Head of caudate nucleus (tissue), 42 donors: ENCODE results near the gene EFNB1.

Experiments used
- DNase-seq, 42 donors: peaks; one replicate each; pipeline versions ENCODE4 v3.0.0 to v3.0.0-alpha.2; 2020 to 2021; ENCODE audit warnings: mixed read lengths in 7 of 42
- intact Hi-C: fragments of 100-400 bp; cut with DNase I; formaldehyde crosslinking; loops from one replicate; pipeline ENCODE4 v1.15.0; 2022

Gene EFNB1

GRCh38 chrX:68824565-68825125 lies 4.2 kb upstream of the EFNB1 start:
- intact Hi-C loops: loop anchor here (5.0 to 10.0 kb wide), 3 partner anchors 340 to 463 kb away; partner anchors contain the start of gene PJA1
- peak in 3 of 42 donors; percentile 4 to 7 (median 4) for DNase-seq

DNA sequence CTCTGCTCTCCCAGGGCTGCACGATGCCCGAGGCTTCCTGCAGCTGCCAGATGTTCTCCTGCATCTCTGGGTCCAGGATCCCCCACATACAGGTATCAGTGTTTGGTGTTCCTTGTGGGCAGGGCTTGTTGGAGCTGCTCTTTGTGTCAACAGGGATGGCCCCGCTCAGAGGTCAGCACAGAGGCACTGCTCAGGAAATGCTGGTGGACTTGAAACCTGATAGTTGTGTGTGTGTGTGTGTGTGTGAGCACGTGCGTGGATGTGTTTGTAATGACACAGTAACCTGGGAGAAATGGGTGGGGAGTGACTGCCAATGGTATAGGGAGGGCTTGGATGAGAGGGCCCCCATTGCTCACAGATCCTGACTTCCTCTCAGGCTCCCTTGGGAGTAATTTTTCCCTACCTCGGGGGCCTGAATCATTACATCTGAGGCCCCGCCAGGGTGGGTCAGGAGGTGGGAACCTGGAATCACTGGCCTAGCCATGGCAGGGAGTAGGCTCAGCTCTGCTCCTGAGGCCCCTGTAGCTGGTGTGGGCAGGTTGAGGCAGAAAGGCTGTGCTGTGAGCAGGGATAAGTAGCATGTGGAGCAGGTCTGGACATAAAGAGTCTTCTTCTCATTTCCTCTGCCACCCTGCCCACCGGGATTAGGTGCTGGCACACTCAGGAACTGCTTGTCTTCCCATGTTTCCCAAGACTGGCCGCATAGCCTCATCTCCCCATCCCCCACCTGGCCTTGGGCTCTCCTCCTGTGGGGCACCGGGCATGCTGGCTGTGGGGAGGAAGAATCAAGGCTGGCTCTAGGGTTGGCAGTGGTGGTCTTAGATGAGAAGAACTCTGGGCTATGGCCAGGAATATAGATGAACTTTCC lies 2.5 kb upstream of the EFNB1 start:
- intact Hi-C loops: loop anchor here (5.0 to 10.0 kb wide), 3 partner anchors 338 to 461 kb away; partner anchors contain the start of gene PJA1

DNA sequence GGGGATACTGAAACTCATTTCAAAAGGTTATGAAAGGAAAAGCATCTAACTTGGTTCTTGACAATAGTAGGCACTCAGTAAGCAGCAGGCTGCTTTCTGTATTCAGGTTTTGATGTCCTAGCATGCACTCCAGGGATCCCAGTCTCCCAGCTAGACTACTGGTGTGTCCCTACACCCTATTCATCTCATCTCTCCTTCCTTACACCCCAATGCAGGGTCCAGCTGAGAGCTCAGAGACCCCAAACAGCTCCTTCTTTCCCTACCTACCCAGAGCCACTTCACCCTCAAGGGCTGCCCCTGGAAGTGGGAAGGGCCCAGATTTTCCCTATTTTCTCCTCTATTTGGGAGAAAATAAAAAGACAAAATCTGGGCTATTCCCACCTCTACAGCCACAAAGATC lies 1.6 kb upstream of the EFNB1 start:
- DNase-seq: peak in 5 of 42 donors; percentile 0 to 8 (median 1)
- intact Hi-C loops: loop anchor here (5.0 to 10.0 kb wide), 3 partner anchors 338 to 460 kb away; partner anchors contain the start of gene PJA1

More for the DNA sequence above, 2.5 kb upstream of the EFNB1 start:
- DNase-seq: peak in 7 of 42 donors; percentile 5 to 22 (median 6)

DNA sequence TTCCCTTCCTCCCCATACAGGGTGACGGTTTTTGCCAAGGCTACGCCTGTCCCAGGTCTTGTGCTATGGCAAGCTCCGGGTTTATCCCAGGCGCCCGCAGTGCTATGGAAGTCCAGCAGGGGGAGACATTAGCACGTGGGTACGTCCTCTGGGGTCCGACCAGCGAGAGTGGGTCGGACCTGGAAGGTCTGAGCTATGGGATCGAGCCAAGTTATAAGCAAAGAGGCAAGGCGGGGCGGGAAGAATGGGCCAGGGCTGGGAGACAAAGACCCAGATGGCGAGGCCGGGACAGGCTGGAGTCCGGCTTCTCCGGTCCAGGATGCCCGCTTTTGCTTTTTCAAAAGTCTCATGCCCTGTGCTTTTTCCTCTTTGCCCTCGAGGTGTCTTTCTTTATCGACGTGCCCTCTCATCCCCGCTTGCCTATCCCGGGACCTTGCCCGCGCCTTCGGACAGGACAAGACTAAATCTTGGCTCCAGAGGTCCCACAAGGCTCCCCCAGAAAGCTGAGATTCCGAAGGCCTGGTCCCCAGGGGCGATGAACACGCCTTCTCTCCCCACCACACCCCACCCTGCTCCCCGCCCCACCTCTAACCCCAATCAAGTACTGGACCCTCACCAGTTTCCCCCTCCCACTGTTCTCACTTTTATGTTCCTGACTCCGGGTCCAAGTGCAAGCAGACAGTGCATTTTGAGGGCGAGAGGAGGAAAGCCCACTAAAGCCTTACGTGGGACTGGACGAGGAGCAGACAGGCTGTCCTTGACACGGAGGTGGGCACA lies 785 bp upstream of the EFNB1 start:
- peak; percentile 51 to 94 (median 86) for DNase-seq
- intact Hi-C loops: loop anchor here (5.0 to 10.0 kb wide), 3 partner anchors 337 to 459 kb away; partner anchors contain the start of gene PJA1

GRCh38 chrX:68829582-68830418 lies 979 bp downstream of the EFNB1 start:
- DNase-seq: peak in 18 of 42 donors; percentile 9 to 47 (median 26)
- intact Hi-C loops: loop anchor here (5.0 to 10.0 kb wide), 3 partner anchors 335 to 458 kb away; partner anchors contain the start of gene PJA1

GRCh38 chrX:68830419-68831404 lies 1.9 kb downstream of the EFNB1 start:
- intact Hi-C loops: no loop called here
- peak in 15 of 42 donors; percentile 2 to 47 (median 13) for DNase-seq

DNA sequence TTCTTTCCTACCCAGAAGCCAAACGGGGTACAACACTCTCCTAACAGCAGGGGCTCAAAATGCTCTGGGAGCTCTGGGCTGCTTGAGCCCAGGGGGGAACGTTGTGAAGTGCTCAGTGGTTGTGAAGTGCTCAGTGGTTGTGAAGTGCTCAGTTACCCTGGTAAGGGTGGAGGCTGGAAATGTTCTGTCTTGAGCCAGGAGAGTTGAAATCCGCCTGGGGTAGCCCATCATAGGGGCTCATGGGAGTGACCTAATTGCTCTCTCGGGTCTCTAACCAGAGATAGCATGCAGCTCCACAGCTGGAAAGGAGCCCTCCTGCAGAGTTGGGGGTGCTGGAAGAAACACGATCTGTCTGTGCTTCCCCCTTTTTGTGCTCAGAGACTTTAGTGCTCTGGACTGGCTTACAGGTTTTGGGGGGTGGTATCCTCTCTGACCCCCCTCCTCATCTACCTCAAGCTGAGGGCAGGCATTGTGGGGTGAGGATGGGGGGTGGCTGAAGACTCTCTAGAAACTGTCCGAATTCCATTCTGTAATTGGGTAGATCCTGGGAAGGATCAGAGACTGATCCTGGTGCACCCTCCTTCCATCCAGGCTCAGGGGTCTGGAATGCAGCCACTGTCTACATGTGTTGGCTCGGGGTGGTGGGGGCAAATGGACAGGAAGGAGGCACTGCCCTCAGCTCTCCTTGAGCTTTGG lies 2.7 kb downstream of the EFNB1 start:
- intact Hi-C loops: no loop called here
- peak in 13 of 42 donors; percentile 3 to 32 (median 11) for DNase-seq

GRCh38 chrX:68832101-68832416 lies 3.2 kb downstream of the EFNB1 start:
- peak in 31 of 42 donors; percentile 11 to 71 (median 37) for DNase-seq
- intact Hi-C loops: no loop called here

- DNase-seq: peak in 14 of 42 donors; percentile 5 to 40 (median 10)
- intact Hi-C loops: no loop called here
These were observed 4.0 kb downstream of the EFNB1 start for GRCh38 chrX:68832516-68833447.

DNA sequence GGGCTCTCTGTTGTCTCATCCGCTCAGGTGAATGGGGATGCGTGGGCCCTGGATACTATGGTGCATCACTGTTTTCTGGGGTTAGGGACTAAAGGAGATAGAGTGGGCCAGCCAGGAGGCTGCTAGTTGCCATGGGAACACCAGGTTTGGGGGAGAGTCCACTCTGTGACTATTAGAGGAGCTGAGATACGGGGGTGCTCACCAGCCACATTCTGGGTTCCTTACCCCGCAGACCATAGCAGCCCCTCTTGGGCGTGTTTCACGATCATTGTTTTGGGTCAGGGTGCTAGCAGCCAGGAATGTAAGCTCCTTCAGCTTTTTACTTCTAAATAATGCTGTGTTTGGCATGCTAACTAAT lies 4.6 kb downstream of the EFNB1 start:
- intact Hi-C loops: no loop called here
- DNase-seq: peak in 6 of 42 donors; percentile 1 to 34 (median 6)

- peak in 10 of 42 donors; percentile 1 to 33 (median 8) for DNase-seq
- intact Hi-C loops: no loop called here
These were observed 5.1 kb downstream of the EFNB1 start for GRCh38 chrX:68833855-68834331.

- intact Hi-C loops: no loop called here
- peak in 10 of 42 donors; percentile 2 to 30 (median 12) for DNase-seq
These were observed 5.7 kb downstream of the EFNB1 start for GRCh38 chrX:68834371-68835103.

GRCh38 chrX:68835104-68835442 lies 6.3 kb downstream of the EFNB1 start:
- intact Hi-C loops: no loop called here
- peak in 6 of 42 donors; percentile 1 to 5 (median 3) for DNase-seq

- intact Hi-C loops: no loop called here
- DNase-seq: peak in 1 of 42 donors; percentile 8
These were observed 6.6 kb downstream of the EFNB1 start for GRCh38 chrX:68835468-68835867.

DNA sequence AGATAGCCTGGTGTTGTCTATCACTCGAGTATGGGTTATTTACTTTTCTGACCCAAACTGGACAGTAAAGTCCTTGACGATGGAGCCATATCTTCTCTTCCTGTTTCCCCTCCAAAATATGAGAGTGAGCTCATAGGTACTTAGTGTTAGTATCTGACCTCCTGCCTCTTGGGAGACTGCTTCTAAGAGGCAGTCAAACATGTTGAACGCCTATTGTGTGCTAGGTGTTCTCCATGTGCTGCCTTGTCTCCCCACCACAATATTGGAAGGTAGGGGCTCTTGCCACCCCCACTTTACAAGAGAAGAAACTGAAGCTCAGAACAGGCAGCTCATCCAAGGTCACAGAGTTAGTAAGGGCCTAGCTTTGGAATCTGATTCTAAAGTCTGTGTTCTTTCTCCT lies 8.3 kb downstream of the EFNB1 start:
- intact Hi-C loops: no loop called here
- peak in 1 of 42 donors; percentile 2 for DNase-seq
